GM18861 (cell line): Measurements from ENCODE around the gene VTI1A.
"Not testable (repeated sequence)": the region's sequence is repeated elsewhere in the genome, so short reads cannot be mapped to it uniquely, and the experiment has no call there.

ENCODE experiments used
- ATAC-seq: cut with Tn5 transposase; IDR thresholded peaks from one replicate; pipeline ENCODE4 v1.9.1; 2021; ENCODE audit not compliant: unreplicated experiment

VTI1A gene

GRCh38 chr10:112585960-112586359, 138.9 kb downstream of the VTI1A start:
- no peak for ATAC-seq

GRCh38 chr10:112587729-112588128, 140.7 kb downstream of the VTI1A start:
- ATAC-seq: no peak

- ATAC-seq: no peak
Measured at GRCh38 chr10:112588225-112588990, 141.4 kb downstream of the VTI1A start.

GRCh38 chr10:112589081-112589480, 142.1 kb downstream of the VTI1A start:
- ATAC-seq: no peak

GRCh38 chr10:112590786-112591185, 143.8 kb downstream of the VTI1A start:
- not testable (repeated sequence) for ATAC-seq

- ATAC-seq: no peak
Measured at GRCh38 chr10:112593023-112593422, 146.0 kb downstream of the VTI1A start.

- ATAC-seq: no peak
Measured at GRCh38 chr10:112601214-112602090, 154.4 kb downstream of the VTI1A start.

GRCh38 chr10:112603062-112603461, 156.0 kb downstream of the VTI1A start:
- ATAC-seq: no peak

- ATAC-seq: no peak
Measured at GRCh38 chr10:112605063-112605462, 158.0 kb downstream of the VTI1A start.

- no peak for ATAC-seq
Measured at GRCh38 chr10:112607506-112607905, 160.5 kb downstream of the VTI1A start.

GRCh38 chr10:112613620-112614019, 166.6 kb downstream of the VTI1A start:
- no peak for ATAC-seq

- no peak for ATAC-seq
Measured at GRCh38 chr10:112614072-112614471, 167.1 kb downstream of the VTI1A start.

GRCh38 chr10:112614586-112614985, 167.6 kb downstream of the VTI1A start:
- no peak for ATAC-seq

- no peak for ATAC-seq
Measured at GRCh38 chr10:112615269-112615668, 168.3 kb downstream of the VTI1A start.

- ATAC-seq: no peak
Measured at GRCh38 chr10:112616647-112617046, 169.6 kb downstream of the VTI1A start.

GRCh38 chr10:112618814-112619213, 171.8 kb downstream of the VTI1A start:
- ATAC-seq: no peak

- no peak for ATAC-seq
Measured at GRCh38 chr10:112619556-112619955, 172.5 kb downstream of the VTI1A start.

GRCh38 chr10:112622786-112623185, 175.8 kb downstream of the VTI1A start:
- ATAC-seq: no peak

GRCh38 chr10:112624546-112625048, 177.6 kb downstream of the VTI1A start:
- ATAC-seq: no peak

GRCh38 chr10:112628951-112629609, 182.1 kb downstream of the VTI1A start:
- ATAC-seq: no peak
